Urinary bladder (tissue), 4 donors: Measurements from ENCODE around the gene AP3B2. TPM values are rescaled to one million over a fixed set of nuclear protein-coding genes. Genes with fewer than 3 reads are reported as not detected.
A peak's percentile ranks its signal among the peaks of the same experiment; 100 is the strongest.
"Not testable (repeated sequence)": the region's sequence is repeated elsewhere in the genome, so short reads cannot be mapped to it uniquely, and the experiment has no call there.

Experiments used
- DNase-seq: peaks from one replicate; pipeline ENCODE4 v3.0.0-alpha.2; 2015; ENCODE audit errors: extremely low spot score
- H3K27ac ChIP-seq: one replicate; pipeline ENCODE4 v1.5.1; 2013; ENCODE audit warnings: low read depth, mild to moderate bottlenecking, moderate library complexity
- H3K36me3 ChIP-seq: one replicate; pipeline ENCODE4 v1.6.1; 2013; ENCODE audit warnings: mild to moderate bottlenecking, moderate library complexity; ENCODE audit not compliant: insufficient read depth
- H3K4me1 ChIP-seq: one replicate; pipeline ENCODE4 v1.6.1; 2013; ENCODE audit warnings: mild to moderate bottlenecking, moderate library complexity; ENCODE audit not compliant: insufficient read depth
- H3K4me3 ChIP-seq: one replicate; pipeline ENCODE4 v1.5.1; 2013; ENCODE audit warnings: low read depth, low read length
- WGBS: extraction: QIAGEN DNeasy Blood & Tissue Kit; methylation state at CpG from one replicate; pipeline ENCODE4 v1.1.7; 2013; 5-methylcytosine and 5-hydroxymethylcytosine counted together
- polyA plus RNA-seq: library from polyadenylated mRNA; stranded (reverse); fragments of 200-250 nt; gene quantifications from one replicate; pipeline ENCODE4 v1.2.3, GENCODE V29; 2013
- total RNA-seq: library from RNA; depleted of rRNA; stranded (reverse); fragments of >200 nt; gene quantifications from one replicate; pipeline ENCODE4 v1.2.3, GENCODE V29; 2014
- donor health status: healthy with polysubstance abuse.
- donor health status: healthy.

The AP3B2 gene
- total and polyA plus RNA-seq, 2 donors: 2.0 to 2.2 TPM

GRCh38 chr15:82651708-82652107, 58.0 kb downstream of the AP3B2 start:
- H3K4me3 ChIP-seq: no peak overlapping the region
- peaks cover 1% of the 10 kb centered on the region for H3K4me1 ChIP-seq
- H3K27ac ChIP-seq: no peak overlapping the region
- DNase-seq: no peak
- H3K36me3 ChIP-seq: no peaks in the 10 kb centered on the region
- 90% methylated on average over 2 of the region's 2 CpGs for WGBS

GRCh38 chr15:82650046-82650670, 59.5 kb downstream of the AP3B2 start:
- H3K27ac ChIP-seq: no peak overlapping the region
- no peak for DNase-seq
- H3K4me1 ChIP-seq: peaks cover 1% of the 10 kb centered on the region
- no peaks in the 10 kb centered on the region for H3K36me3 ChIP-seq
- no peak overlapping the region for H3K4me3 ChIP-seq

- 76% methylated on average over 11 of the region's 11 CpGs for WGBS
- no peak for DNase-seq
- Histone ChIP-seq H3K4me1 (peaks cover 1% of the 10 kb centered on the region), H3K4me3 (no peak overlapping the region), H3K27ac (no peak overlapping the region), H3K36me3 (no peaks in the 10 kb centered on the region)
Measured at GRCh38 chr15:82649226-82649999, 60.3 kb downstream of the AP3B2 start.

- no peaks in the 10 kb centered on the region for H3K36me3 ChIP-seq
- H3K4me3 ChIP-seq: peak overlapping the region; percentile 67
- H3K27ac ChIP-seq: no peak overlapping the region
- no peak for DNase-seq
- WGBS: 10% methylated on average over 41 of the region's 41 CpGs
- H3K4me1 ChIP-seq: peaks cover 1% of the 10 kb centered on the region
Measured at GRCh38 chr15:82648257-82649103, 61.2 kb downstream of the AP3B2 start.

- Histone ChIP-seq H3K4me3 (peak overlapping the region; percentile 67), H3K27ac (no peak overlapping the region), H3K36me3 (no peaks in the 10 kb centered on the region), H3K4me1 (peaks cover 1% of the 10 kb centered on the region)
- 2% methylated on average over 49 of the region's 49 CpGs for WGBS
- no peak for DNase-seq
Measured at GRCh38 chr15:82647835-82648256, 61.8 kb downstream of the AP3B2 start.

- Histone ChIP-seq H3K4me1 (peaks cover 1% of the 10 kb centered on the region), H3K4me3 (peak within 1 kb of the TSS; percentile 67), H3K27ac (no peak within 1 kb of the TSS), H3K36me3 (no peaks in the 10 kb centered on the region)
- no peak for DNase-seq
- WGBS: 9% methylated on average over 96 of the region's 96 CpGs
Measured at GRCh38 chr15:82647045-82647834, 62.4 kb downstream of the AP3B2 start, which contains the start of gene CPEB1. Gene CPEB1, minus strand, starts transcription at chr15:82647363. Its CDS starts 18,904 bp downstream, at chr15:82628459.

GRCh38 chr15:82646250-82647044, 63.2 kb downstream of the AP3B2 start:
- DNase-seq: no peak
- no peak overlapping the region for H3K27ac ChIP-seq
- 17% methylated on average over 56 of the region's 56 CpGs for WGBS
- H3K36me3 ChIP-seq: no peaks in the 10 kb centered on the region
- H3K4me1 ChIP-seq: peaks cover 1% of the 10 kb centered on the region
- H3K4me3 ChIP-seq: peak overlapping the region; percentile 67

- not testable (repeated sequence) for DNase-seq, H3K27ac ChIP-seq, H3K4me3 ChIP-seq
Measured at GRCh38 chr15:82644967-82645852, 64.5 kb downstream of the AP3B2 start.

GRCh38 chr15:82643992-82644391, 65.7 kb downstream of the AP3B2 start:
- Histone ChIP-seq H3K27ac (no peak overlapping the region), H3K36me3 (no peaks in the 10 kb centered on the region), H3K4me3 (no peak overlapping the region), H3K4me1 (peaks cover 1% of the 10 kb centered on the region)
- WGBS: 31% methylated on average over 3 of the region's 3 CpGs
- DNase-seq: no peak

More at GRCh38 chr15:82644967-82645852, 64.5 kb downstream of the AP3B2 start:
- not testable (repeated sequence) for H3K4me1 ChIP-seq, H3K36me3 ChIP-seq
- 85% methylated on average over 34 of the region's 34 CpGs for WGBS

GRCh38 chr15:82642656-82643055, 67.0 kb downstream of the AP3B2 start:
- Histone ChIP-seq H3K4me3 (no peak overlapping the region), H3K36me3 (no peaks in the 10 kb centered on the region), H3K4me1 (peaks cover 1% of the 10 kb centered on the region), H3K27ac (no peak overlapping the region)
- 51% methylated on average over 3 of the region's 3 CpGs for WGBS
- no peak for DNase-seq

GRCh38 chr15:82641129-82641798, 68.4 kb downstream of the AP3B2 start:
- no peaks in the 10 kb centered on the region for H3K36me3 ChIP-seq
- WGBS: 41% methylated on average over 2 of the region's 2 CpGs
- H3K27ac ChIP-seq: no peak overlapping the region
- no peaks in the 10 kb centered on the region for H3K4me1 ChIP-seq
- no peak for DNase-seq
- H3K4me3 ChIP-seq: no peak overlapping the region
